ENCODE results near the gene LORICRIN. TPM values are rescaled to one million over a fixed set of nuclear protein-coding genes. Genes with fewer than 3 reads are reported as not detected.
A peak's percentile ranks its signal among the peaks of the same experiment; 100 is the strongest.
"Not testable (repeated sequence)": the region's sequence is repeated elsewhere in the genome, so short reads cannot be mapped to it uniquely, and the experiment has no call there.

The LORICRIN gene
- total and polyA plus RNA-seq, 2 experiments from 2014 or later, result not detected

- Histone ChIP-seq H3K36me3 (no peaks in the 10 kb centered on the region), H3K4me3 (no peak overlapping the region), H3K27ac (no peak overlapping the region), H3K4me1 (ENCODE audit: low read depth) (no peaks in the 10 kb centered on the region), H3K27me3 (no peaks in the 10 kb centered on the region), H3K9me3 (ENCODE audit: low read depth) (no peaks in the 10 kb centered on the region)
- no peak for TF ChIP-seq CTCF (IDR thresholded peaks at IDR 0.05; ENCODE audit: low read depth, low read length)
- DNase-seq (ENCODE audit: low read depth in 1 of 2, low spot score in 1 of 2), result no peak
These were observed 41.6 kb upstream of the LORICRIN start for GRCh38 chr1:153217744-153218416.

- TF ChIP-seq CTCF (IDR thresholded peaks at IDR 0.05; ENCODE audit: low read depth, low read length), result no peak
- Histone ChIP-seq H3K9me3 (ENCODE audit: low read depth) (no peaks in the 10 kb centered on the region), H3K4me3 (no peak overlapping the region), H3K27ac (no peak overlapping the region), H3K4me1 (ENCODE audit: low read depth) (no peaks in the 10 kb centered on the region), H3K36me3 (no peaks in the 10 kb centered on the region), H3K27me3 (no peaks in the 10 kb centered on the region)
- DNase-seq (ENCODE audit: low read depth in 1 of 2, low spot score in 1 of 2), result peak in 1 of 2 donors; percentile 7
These were observed 38.7 kb upstream of the LORICRIN start for GRCh38 chr1:153220606-153221303.

DNA sequence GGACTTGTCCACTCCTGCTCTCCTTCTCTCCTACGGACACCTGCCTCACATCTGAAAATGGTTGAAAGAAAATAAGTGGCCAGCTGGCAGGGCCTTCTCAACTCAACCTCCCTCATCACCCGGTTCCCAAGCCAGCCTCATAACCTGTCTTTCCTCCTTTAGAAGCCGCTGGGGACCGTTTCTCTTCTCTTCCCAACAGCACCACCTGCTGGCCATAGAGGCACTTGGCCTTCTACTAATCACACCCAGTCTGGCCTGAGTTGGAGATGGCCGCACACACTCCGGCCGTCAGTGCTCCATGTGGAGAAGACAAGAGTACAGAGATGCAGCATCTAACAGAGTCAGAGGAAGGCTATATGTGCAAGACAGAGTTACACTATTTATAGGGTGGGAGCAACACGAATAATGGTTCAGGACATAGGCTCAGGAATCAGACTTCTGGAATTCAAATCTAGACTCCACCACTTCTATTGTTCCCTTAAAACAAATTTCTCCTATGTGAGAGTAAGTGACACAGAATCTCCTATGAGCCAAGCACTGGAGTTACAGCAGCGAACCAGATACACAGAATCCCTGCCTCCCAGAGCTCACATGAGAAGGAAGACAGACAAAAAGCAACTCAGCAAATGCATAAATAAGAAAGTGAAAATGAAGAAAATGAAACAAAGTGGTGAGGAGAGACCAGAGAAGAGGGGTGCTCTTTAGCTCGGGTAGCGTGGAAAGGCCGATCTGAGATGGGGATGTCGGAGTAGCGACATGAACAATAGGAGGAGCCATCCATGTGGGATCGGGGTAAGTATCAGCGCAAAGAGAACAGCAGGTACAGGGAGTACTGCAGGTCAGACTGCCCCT, 36.2 kb upstream of the LORICRIN start:
- peak; percentile 74 for TF ChIP-seq CTCF (IDR thresholded peaks at IDR 0.05; ENCODE audit: low read depth, low read length)
- DNase-seq (ENCODE audit: low read depth in 1 of 2, low spot score in 1 of 2), result peak; percentile 65 to 75
- H3K4me1 ChIP-seq (ENCODE audit: low read depth); H3K36me3 ChIP-seq; H3K4me3 ChIP-seq; H3K9me3 ChIP-seq (ENCODE audit: low read depth); H3K27ac ChIP-seq; H3K27me3 ChIP-seq: not testable (repeated sequence)

GRCh38 chr1:153227810-153228209, 31.7 kb upstream of the LORICRIN start:
- no peak for TF ChIP-seq CTCF (IDR thresholded peaks at IDR 0.05; ENCODE audit: low read depth, low read length)
- H3K9me3 ChIP-seq (ENCODE audit: low read depth), result no peaks in the 10 kb centered on the region

DNA sequence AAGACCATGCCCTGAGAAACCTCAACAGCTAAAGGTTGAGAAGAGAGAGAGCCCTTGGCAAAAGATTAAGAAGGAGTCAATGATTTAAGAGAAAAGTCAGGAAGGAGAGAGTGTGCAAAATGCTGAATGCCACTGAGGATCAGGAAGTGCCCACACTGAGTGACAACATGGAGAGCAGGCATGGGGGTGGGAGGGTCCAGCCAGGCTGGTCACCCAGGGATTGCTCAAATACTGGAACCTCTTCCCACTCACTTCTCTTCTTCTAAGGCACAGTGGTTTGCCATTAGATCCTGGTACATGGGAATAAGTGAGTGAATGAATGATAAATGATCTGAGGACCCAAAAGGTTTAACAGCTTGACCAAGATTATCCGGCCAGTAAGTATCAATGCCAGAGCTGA, 31.0 kb upstream of the LORICRIN start:
- H3K27ac ChIP-seq, result no peak overlapping the region
- H3K27me3 ChIP-seq, result no peaks in the 10 kb centered on the region
- no peak overlapping the region for H3K4me3 ChIP-seq
- no peaks in the 10 kb centered on the region for H3K36me3 ChIP-seq
- no peak for DNase-seq (ENCODE audit: low read depth in 1 of 2, low spot score in 1 of 2)
- TF ChIP-seq CTCF (IDR thresholded peaks at IDR 0.05; ENCODE audit: low read depth, low read length), result no peak
- no peaks in the 10 kb centered on the region for H3K4me1 ChIP-seq (ENCODE audit: low read depth)
- no peaks in the 10 kb centered on the region for H3K9me3 ChIP-seq (ENCODE audit: low read depth)

More at GRCh38 chr1:153227810-153228209, 31.7 kb upstream of the LORICRIN start:
- no peaks in the 10 kb centered on the region for H3K36me3 ChIP-seq
- no peak overlapping the region for H3K4me3 ChIP-seq
- H3K27ac ChIP-seq, result no peak overlapping the region
- no peak for DNase-seq (ENCODE audit: low read depth in 1 of 2, low spot score in 1 of 2)
- H3K27me3 ChIP-seq, result no peaks in the 10 kb centered on the region
- H3K4me1 ChIP-seq (ENCODE audit: low read depth), result no peaks in the 10 kb centered on the region
